Measurements from ENCODE around the gene GSE1.
A peak's percentile ranks its signal among the peaks of the same experiment; 100 is the strongest.

GSE1 gene

GRCh38 chr16:85605051-85605911, 7.8 kb upstream of the GSE1 start:
- no peak for DNase-seq (ENCODE audit: extremely low read depth in 1 of 2, low read depth in 1 of 2)

GRCh38 chr16:85605912-85606841, 6.9 kb upstream of the GSE1 start:
- no peak for DNase-seq (ENCODE audit: extremely low read depth in 1 of 2, low read depth in 1 of 2)

- DNase-seq (ENCODE audit: extremely low read depth in 1 of 2, low read depth in 1 of 2), result no peak
These were observed 6.2 kb upstream of the GSE1 start for GRCh38 chr16:85606904-85607303.

DNA sequence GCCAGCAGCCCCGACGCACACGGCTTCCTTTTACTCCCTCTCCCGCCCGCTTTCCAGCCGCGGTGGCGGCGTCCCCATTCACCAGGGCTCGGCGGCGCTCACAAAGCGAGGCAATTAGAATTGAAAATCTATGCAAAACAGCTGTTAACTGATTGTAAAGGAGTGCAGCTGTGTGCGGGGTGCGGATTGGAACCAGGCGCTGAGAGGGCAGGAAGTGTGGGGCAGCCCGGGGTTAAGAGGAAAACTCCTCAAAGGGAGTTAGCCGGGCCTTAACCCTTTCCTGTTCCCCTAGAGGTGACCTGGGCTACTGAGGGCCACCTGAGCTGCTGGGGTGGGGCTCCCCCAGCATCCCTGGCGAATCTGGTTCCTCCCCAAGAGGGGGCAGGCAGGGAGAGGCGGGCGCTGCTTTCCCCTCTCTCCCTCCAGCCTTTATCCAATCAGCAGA, 5.8 kb upstream of the GSE1 start:
- DNase-seq (ENCODE audit: extremely low read depth in 1 of 2, low read depth in 1 of 2), result no peak

- no peak for DNase-seq (ENCODE audit: extremely low read depth in 1 of 2, low read depth in 1 of 2)
These were observed 5.2 kb upstream of the GSE1 start for GRCh38 chr16:85607796-85608514.

GRCh38 chr16:85608515-85608885, 4.6 kb upstream of the GSE1 start:
- DNase-seq (ENCODE audit: extremely low read depth in 1 of 2, low read depth in 1 of 2), result no peak

GRCh38 chr16:85608887-85609286, 4.2 kb upstream of the GSE1 start:
- no peak for DNase-seq (ENCODE audit: extremely low read depth in 1 of 2, low read depth in 1 of 2)

DNA sequence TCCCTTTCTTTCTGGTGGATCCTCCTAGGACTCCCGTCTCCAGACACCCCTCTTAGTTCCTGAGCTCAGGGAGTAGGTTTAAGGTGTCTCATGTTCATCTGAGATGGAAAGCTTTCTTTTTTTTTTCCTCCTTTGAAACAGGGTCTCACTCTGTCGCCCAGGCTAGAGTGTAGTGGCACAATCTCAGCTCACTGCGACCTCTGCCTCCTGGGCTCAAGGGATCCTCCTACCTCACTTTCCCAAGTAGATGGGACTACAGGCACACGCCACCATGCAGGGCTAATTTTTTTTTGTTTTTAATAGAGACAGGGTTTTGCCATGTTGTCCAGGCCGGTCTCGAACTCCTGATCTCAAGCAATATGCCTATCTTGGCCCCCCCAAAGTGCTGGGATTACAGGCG, 3.6 kb upstream of the GSE1 start:
- DNase-seq (ENCODE audit: extremely low read depth in 1 of 2, low read depth in 1 of 2), result no peak

GRCh38 chr16:85610059-85610445, 3.1 kb upstream of the GSE1 start:
- DNase-seq (ENCODE audit: extremely low read depth in 1 of 2, low read depth in 1 of 2), result no peak

DNA sequence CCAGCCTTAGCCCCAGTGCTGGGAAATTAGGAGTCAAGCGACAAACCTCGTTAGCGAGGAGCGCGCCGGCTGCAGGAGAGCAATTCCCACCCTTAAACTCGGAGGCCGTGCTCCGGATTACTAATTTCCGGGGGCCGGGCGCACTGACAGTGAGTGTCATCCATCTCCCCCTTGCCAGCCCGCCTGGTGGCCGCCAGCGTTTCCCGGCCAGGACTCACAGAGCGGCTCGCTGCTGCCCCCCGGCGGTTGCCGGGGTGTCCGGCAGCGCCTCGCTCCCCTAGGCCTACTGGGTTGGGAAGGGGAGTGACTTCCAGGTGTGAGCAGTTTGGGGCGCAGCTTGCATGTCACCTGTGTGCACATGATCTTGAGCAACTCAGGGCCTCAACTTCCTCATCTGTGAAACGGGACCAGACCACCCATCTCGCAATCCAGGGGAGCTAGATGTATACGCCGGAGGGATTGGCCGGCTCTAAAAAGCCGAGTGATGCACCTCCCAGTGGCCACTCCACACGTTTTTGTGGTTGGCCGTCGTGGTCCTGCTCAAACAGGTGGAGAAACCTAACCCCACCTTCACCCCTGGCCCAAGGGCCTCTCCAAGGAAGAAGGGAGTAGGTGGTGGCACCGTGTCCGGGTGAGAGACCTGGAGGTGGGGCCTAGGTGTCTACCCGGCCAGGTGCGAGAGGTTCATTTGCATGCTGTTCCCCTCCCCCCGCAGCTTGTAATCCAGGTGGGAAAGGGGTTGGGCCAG, 2.5 kb upstream of the GSE1 start:
- DNase-seq (ENCODE audit: extremely low read depth in 1 of 2, low read depth in 1 of 2), result peak; percentile 75 to 86

DNA sequence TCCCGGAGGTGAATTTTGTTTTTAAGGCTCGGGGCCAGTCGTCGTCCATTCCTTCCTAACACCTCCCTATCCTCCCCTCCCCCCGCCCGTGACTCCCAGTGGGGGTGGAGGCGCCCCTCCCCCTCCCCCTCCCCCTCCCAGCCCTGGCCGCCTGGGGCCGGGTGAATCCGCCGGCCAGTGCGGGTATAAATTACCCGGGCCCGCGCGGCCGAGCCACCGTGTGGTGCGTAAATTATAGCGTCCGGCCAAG, 2.0 kb upstream of the GSE1 start:
- no peak for DNase-seq (ENCODE audit: extremely low read depth in 1 of 2, low read depth in 1 of 2)

- no peak for DNase-seq (ENCODE audit: extremely low read depth in 1 of 2, low read depth in 1 of 2)
These were observed 1.5 kb upstream of the GSE1 start for GRCh38 chr16:85611444-85612190.

DNA sequence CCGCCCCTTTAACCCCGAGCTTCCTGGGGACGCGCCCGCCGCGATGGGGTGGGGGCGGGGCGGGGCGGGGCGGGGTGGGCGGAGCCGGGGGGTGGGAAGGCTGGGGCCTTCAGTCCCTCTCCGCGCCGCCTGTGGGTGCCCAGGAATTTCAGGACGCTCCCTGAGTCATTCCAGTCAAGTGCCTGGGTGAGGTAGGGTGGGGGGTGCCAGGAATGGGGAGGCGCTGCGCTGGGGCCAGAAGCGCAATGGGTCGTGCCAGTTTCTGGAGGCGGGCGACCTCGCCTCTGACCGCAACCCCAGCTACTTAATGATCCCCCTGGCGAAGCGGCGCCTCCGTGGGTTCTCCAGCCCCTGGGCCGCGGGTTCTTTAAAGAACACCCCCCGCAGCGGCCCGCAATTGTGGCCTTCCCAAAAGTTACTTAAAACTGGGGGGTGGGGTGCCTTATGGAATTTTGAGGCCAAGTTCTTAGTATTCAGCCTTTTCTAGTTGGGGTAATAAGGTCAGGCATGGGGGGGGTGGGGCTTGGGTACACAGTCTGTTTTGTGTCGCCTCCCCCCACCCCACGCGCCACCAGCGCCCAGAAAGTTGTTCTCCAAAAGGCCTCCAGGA, 826 bp upstream of the GSE1 start:
- DNase-seq (ENCODE audit: extremely low read depth in 1 of 2, low read depth in 1 of 2), result no peak

DNA sequence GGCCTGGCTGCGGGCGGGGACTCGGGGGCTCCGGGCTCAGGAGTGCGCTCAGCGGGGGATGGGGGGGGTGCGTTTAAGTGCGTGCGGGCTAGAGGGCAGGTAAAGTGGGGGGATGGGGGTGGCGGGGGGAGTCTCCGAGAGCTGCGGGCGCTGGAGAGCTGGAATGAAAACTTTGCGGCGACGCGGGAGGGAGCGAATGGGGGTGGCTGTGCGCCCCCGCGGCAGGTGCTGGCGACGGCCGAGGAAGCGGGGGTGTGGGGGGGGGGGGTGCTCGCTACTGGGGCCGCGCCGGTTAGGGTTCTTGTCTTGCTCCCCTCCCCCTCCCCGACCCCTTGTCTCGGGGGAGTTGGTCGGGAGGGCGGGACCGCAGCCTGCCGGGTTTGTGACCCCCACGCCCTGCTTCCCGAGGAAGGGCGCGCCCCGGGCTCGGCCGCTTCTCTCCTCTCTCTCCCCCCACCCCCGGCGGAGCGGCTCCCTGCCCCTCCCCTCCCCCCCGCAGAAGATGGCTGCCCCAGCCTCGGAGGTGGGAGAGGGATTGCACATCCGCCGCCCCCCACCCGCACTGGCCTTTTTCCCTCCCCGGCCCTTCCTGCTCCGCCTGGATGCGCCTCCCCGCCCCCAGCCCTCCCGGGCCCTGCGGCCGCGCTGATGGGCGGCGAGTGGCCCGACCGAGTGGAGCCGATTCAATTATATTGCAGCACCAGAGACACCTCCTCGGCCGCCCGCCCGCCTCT, 649 bp downstream of the GSE1 start:
- DNase-seq (ENCODE audit: extremely low read depth in 1 of 2, low read depth in 1 of 2), result no peak

GRCh38 chr16:85614338-85615013, 1.4 kb downstream of the GSE1 start:
- no peak for DNase-seq (ENCODE audit: extremely low read depth in 1 of 2, low read depth in 1 of 2)

GRCh38 chr16:85615014-85615851, 2.1 kb downstream of the GSE1 start:
- DNase-seq (ENCODE audit: extremely low read depth in 1 of 2, low read depth in 1 of 2), result peak; percentile 51 to 57

DNA sequence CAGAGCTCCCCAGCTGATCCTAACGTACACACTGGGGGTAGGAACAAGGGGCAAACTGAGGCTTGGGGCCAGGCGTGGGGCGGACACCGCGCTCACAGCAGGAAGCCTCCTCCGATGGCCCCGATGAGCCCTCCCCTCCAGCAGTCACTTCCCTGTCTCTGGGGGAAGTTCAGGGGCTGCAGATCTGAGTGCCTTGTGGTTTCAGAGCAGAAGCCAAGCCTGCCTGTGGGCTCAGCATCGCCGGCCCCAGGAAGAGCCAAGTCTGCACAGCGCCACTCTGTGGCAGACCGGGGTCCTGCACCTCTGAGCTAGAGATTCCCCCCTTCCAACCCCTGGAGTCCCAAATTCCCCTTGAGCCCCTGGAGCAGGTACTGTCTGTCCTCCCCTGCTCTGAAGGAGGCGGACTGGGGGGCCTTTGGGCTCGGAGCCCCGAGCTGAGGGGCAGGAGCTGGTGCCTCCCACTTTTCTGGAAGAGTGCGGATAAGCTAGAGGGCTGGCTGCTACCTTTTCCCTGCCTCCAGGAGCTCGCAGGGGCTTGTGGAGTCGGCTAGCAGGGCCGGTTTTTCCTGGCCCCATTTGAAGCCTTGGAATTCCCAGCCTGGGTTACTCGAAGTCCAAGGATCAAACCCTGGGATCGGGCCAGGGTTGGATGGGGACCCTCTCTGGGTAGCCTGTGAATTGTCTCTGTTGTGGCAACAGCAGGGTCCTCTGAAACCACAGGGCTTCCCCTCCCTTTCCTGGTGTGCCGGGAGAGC, 2.9 kb downstream of the GSE1 start:
- peak; percentile 46 to 72 for DNase-seq (ENCODE audit: extremely low read depth in 1 of 2, low read depth in 1 of 2)
